H1 (cell line): ENCODE data around the gene PEX13. TPM values are rescaled to one million over a fixed set of nuclear protein-coding genes. Genes with fewer than 3 reads are reported as not detected.
"Not testable (repeated sequence)": the region's sequence is repeated elsewhere in the genome, so short reads cannot be mapped to it uniquely, and the experiment has no call there.

Experiments used
- CTCF ChIA-PET: fragments of 300-600 bp; sonication (Branson Sonifier 250); formaldehyde crosslinking; loops from one replicate; lab custom pipeline; 2021; ENCODE audit not compliant: partially characterized antibody; lab: Charles Lee
- POLR2A ChIA-PET: fragments of 300-600 bp; sonication (Branson Sonifier 250); formaldehyde crosslinking; loops from one replicate; lab custom pipeline; 2021; ENCODE audit warnings: inconsistent platforms; ENCODE audit not compliant: partially characterized antibody; lab: Charles Lee
- DNase-seq, 2 experiments: peaks; one replicate each; pipeline versions ENCODE4 v3.0.0 to v3.0.0-alpha.2; 2010 to 2022; ENCODE audit warnings: low spot score in 2 of 2, low read depth in 1 of 2, mixed read lengths in 1 of 2
- FAIRE-seq: peaks from 2 replicates; lab custom pipeline; 2011; peaks lifted over from hg19 to GRCh38; lab: Jason Lieb, UNC
- H2AFZ ChIP-seq: 2 replicates; pipeline ENCODE4 v1.8.1; 2012; ENCODE audit warnings: low read length, inconsistent platforms
- H2AK5ac ChIP-seq: 2 replicates; pipeline ENCODE4 v1.6.1; 2013; ENCODE audit warnings: low read depth, low read length
- H2BK120ac ChIP-seq: replicated peaks from 2 replicates; pipeline ENCODE3; 2013; ENCODE audit warnings: low read depth, low read length, inconsistent platforms
- H2BK12ac ChIP-seq: 2 replicates; pipeline ENCODE4 v1.6.1; 2013; ENCODE audit warnings: low read depth, low read length
- H2BK15ac ChIP-seq: 2 replicates; pipeline ENCODE4 v1.6.1; 2013; ENCODE audit warnings: low read length
- H2BK20ac ChIP-seq: 2 replicates; pipeline ENCODE4 v1.6.1; 2013; ENCODE audit warnings: low read length
- H2BK5ac ChIP-seq: 2 replicates; pipeline ENCODE4 v1.6.1; 2013; ENCODE audit warnings: low read depth, low read length
- H3K14ac ChIP-seq: 2 replicates; pipeline ENCODE4 v1.6.1; 2013; ENCODE audit warnings: inconsistent platforms; ENCODE audit not compliant: insufficient read length
- H3K18ac ChIP-seq: 2 replicates; pipeline ENCODE4 v1.6.1; 2013; ENCODE audit warnings: low read length; ENCODE audit errors: extremely low read depth
- H3K23ac ChIP-seq: 2 replicates; pipeline ENCODE4 v1.6.1; 2013; ENCODE audit warnings: inconsistent platforms; ENCODE audit not compliant: insufficient read length
- H3K23me2 ChIP-seq: 2 replicates; pipeline ENCODE4 v1.6.1; 2013; ENCODE audit warnings: low read depth, low read length
- H3K27ac ChIP-seq: 2 replicates; pipeline ENCODE4 v1.6.1; 2011; ENCODE audit warnings: low read depth, low read length, inconsistent platforms
- H3K27me3 ChIP-seq, 4 experiments: replicated peaks in 1 of 4; 1 replicate in 1 of 4; 2 replicates in 3 of 4; pipeline versions ENCODE4 v1.6.1 to v1.8.1; 2011 to 2013; ENCODE audit warnings: low read length in 3 of 4, mild to moderate bottlenecking in 3 of 4, inconsistent platforms in 2 of 4, mixed read lengths in 2 of 4, moderate library complexity in 1 of 4; ENCODE audit not compliant: control insufficient read depth in 3 of 4, insufficient read depth in 3 of 4; ENCODE audit errors: extremely low read depth in 1 of 4
- H3K36me3 ChIP-seq, 4 experiments: 2 replicates each; pipeline versions ENCODE4 v1.6.1 to v1.8.1; 2011 to 2013; ENCODE audit warnings: mild to moderate bottlenecking in 4 of 4, low read length in 3 of 4, moderate library complexity in 2 of 4, control low read depth in 1 of 4, inconsistent platforms in 1 of 4; ENCODE audit not compliant: insufficient read depth in 4 of 4, control insufficient read depth in 2 of 4
- H3K4ac ChIP-seq: replicated peaks from 2 replicates; pipeline ENCODE3; 2013; ENCODE audit warnings: low read length, low read depth, mixed read lengths, inconsistent platforms; ENCODE audit not compliant: insufficient read length
- H3K4me1 ChIP-seq, 4 experiments: replicated peaks in 1 of 4; 1 replicate in 1 of 4; 2 replicates in 3 of 4; pipeline versions ENCODE4 v1.6.1 to v1.8.1; 2011 to 2013; ENCODE audit warnings: low read length in 3 of 4, inconsistent platforms in 2 of 4, mixed read lengths in 1 of 4; ENCODE audit not compliant: insufficient read depth in 4 of 4, control insufficient read depth in 3 of 4
- H3K4me2 ChIP-seq, 2 experiments: 2 replicates each; pipeline versions ENCODE4 v1.6.1 to v1.8.1; 2011 to 2013; ENCODE audit warnings: low read depth in 2 of 2, low read length in 2 of 2, control low read depth in 1 of 2, inconsistent platforms in 1 of 2, mild to moderate bottlenecking in 1 of 2; ENCODE audit not compliant: insufficient read depth in 1 of 2
- H3K4me3 ChIP-seq, 4 experiments: fragments of 200-600, 300-600 bp in 1 of 4; sonication (generic), shearing (Covaris generic), sonication (Bioruptor Twin) in 1 of 4; 2 replicates each; pipeline versions ENCODE4 v1.5.1 to v1.8.1; 2011 to 2016; ENCODE audit warnings: low read length in 4 of 4, low read depth in 3 of 4, control low read depth in 2 of 4, inconsistent platforms in 2 of 4, mild to moderate bottlenecking in 2 of 4, mixed read lengths in 1 of 4, moderate library complexity in 1 of 4; ENCODE audit not compliant: insufficient read depth in 2 of 4; ENCODE audit errors: extremely low read depth in 1 of 4
- H3K56ac ChIP-seq: replicated peaks from 2 replicates; pipeline ENCODE3; 2013; ENCODE audit warnings: low read depth, mild to moderate bottlenecking, mixed read lengths, low read length, inconsistent platforms; ENCODE audit not compliant: insufficient read length
- H3K79me1 ChIP-seq: 2 replicates; pipeline ENCODE4 v1.6.1; 2013; ENCODE audit warnings: low read depth, low read length, control low read depth
- H3K79me2 ChIP-seq, 2 experiments: 2 replicates each; pipeline versions ENCODE4 v1.6.1 to v1.8.1; 2012 to 2013; ENCODE audit warnings: low read length in 2 of 2, mild to moderate bottlenecking in 2 of 2, inconsistent platforms in 1 of 2; ENCODE audit not compliant: insufficient read depth in 2 of 2, control insufficient read depth in 1 of 2
- H3K9ac ChIP-seq, 4 experiments: replicated peaks in 1 of 4; 1 replicate in 1 of 4; 2 replicates in 3 of 4; pipeline versions ENCODE4 v1.6.1 to v1.8.1; 2011 to 2013; ENCODE audit warnings: low read depth in 3 of 4, low read length in 3 of 4, control low read depth in 2 of 4, mild to moderate bottlenecking in 2 of 4, moderate library complexity in 2 of 4, inconsistent platforms in 1 of 4; ENCODE audit errors: extremely low read depth in 1 of 4
- H3K9me3 ChIP-seq, 2 experiments: 2 replicates each; pipeline versions ENCODE4 v1.6.1 to v1.8.1; 2012 to 2013; ENCODE audit warnings: mild to moderate bottlenecking in 2 of 2, moderate library complexity in 2 of 2, control low read depth in 1 of 2, inconsistent platforms in 1 of 2, low read depth in 1 of 2, low read length in 1 of 2, mixed read lengths in 1 of 2; ENCODE audit not compliant: insufficient read depth in 2 of 2
- H4K20me1 ChIP-seq, 2 experiments: replicated peaks in 1 of 2; 2 replicates each; pipeline versions ENCODE3 to v1.8.1; 2011 to 2013; ENCODE audit warnings: inconsistent platforms in 2 of 2, low read length in 2 of 2, mild to moderate bottlenecking in 1 of 2; ENCODE audit not compliant: insufficient read depth in 2 of 2, control insufficient read depth in 1 of 2
- H4K5ac ChIP-seq: 2 replicates; pipeline ENCODE4 v1.6.1; 2013; ENCODE audit warnings: low read length, low read depth, mixed read lengths, inconsistent platforms; ENCODE audit not compliant: insufficient read length
- H4K8ac ChIP-seq: 2 replicates; pipeline ENCODE4 v1.8.0; 2013; ENCODE audit warnings: mild to moderate bottlenecking, moderate library complexity, low read length, inconsistent platforms; ENCODE audit not compliant: insufficient read depth; ENCODE audit errors: extremely low read depth
- H4K91ac ChIP-seq: replicated peaks from 2 replicates; pipeline ENCODE3; 2013; ENCODE audit warnings: low read length, mixed read lengths, inconsistent platforms; ENCODE audit not compliant: insufficient read length
- WGBS, 2 experiments: shearing (Covaris generic) in 1 of 2; methylation state at CpG; one replicate each; pipeline versions ENCODE4 v1.1.6 to v1.1.7; 2013 to 2015; ENCODE audit warnings: low lambda C conversion rate in 2 of 2, mixed read lengths in 2 of 2, inconsistent platforms in 1 of 2, low coverage in 1 of 2, missing lambda C conversion rate in 1 of 2; ENCODE audit not compliant: insufficient replicate concordance in 2 of 2, insufficient coverage in 1 of 2, insufficient read length in 1 of 2; ENCODE audit errors: extremely low coverage in 1 of 2, missing lambda C conversion rate in 1 of 2; 5-methylcytosine and 5-hydroxymethylcytosine counted together
- polyA plus RNA-seq, 7 experiments: library from polyadenylated mRNA; depleted of rRNA in 3 of 7; stranded (reverse) in 5 of 7; unstranded in 2 of 7; fragments of >200 nt in 5 of 7; fragments of 200-250 nt in 2 of 7; gene quantifications; 1 replicate in 5 of 7; 2 replicates in 1 of 7; 4 replicates in 1 of 7; pipeline versions ENCODE4 v1.2.1 to v1.2.3, GENCODE V29; 2011 to 2013; ENCODE audit warnings: missing spikeins in 2 of 7, mixed read lengths in 2 of 7
- total RNA-seq: library from RNA; stranded (reverse); fragmentation: NEBNext Ultra II Directional; extraction: Animal tissue kit (Norgen Biotek cat#: 25700); gene quantifications from 2 replicates; pipeline ENCODE4 v1.2.1, GENCODE V29; 2021

The PEX13 gene
- total and polyA plus RNA-seq, 2 of the 8 experiments (the other 6 are each of a cell fraction or from before 2014, with no cell fraction given) = 16.8 to 22.3 TPM

DNA sequence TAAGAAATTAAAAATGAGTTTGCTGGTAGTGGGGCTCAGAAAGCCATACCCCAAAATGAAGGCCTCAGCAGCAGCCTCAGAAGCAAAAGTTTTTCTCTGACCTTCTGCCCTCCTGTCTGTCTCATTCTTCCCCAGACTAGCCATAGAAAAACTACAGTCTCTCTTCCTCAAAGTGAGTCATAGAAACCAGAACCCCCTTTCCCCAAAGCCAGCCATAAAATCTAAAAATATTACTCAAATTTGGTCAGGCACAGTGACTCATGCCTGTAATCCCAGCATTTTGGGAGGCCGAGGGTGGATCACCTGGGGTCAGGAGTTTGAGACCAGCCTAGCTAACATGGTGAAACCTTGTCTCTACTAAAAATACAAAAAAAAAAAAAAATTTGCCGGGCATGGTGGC is 5.2 kb upstream of the PEX13 start:
- H3K79me2 ChIP-seq, H4K91ac ChIP-seq, H2BK12ac ChIP-seq, H3K14ac ChIP-seq, H3K4me1 ChIP-seq, H3K23ac ChIP-seq, H3K36me3 ChIP-seq, H3K4me3 ChIP-seq, H4K8ac ChIP-seq, H3K56ac ChIP-seq, H3K9me3 ChIP-seq, H3K79me1 ChIP-seq, H2BK20ac ChIP-seq, H2BK120ac ChIP-seq, H3K27me3 ChIP-seq, H3K4ac ChIP-seq, H3K18ac ChIP-seq, H2AFZ ChIP-seq, H4K20me1 ChIP-seq, H2BK15ac ChIP-seq, FAIRE-seq, H3K4me2 ChIP-seq, CTCF ChIA-PET, H3K9ac ChIP-seq, H3K23me2 ChIP-seq, H4K5ac ChIP-seq, H2BK5ac ChIP-seq, H2AK5ac ChIP-seq, POLR2A ChIA-PET, DNase-seq, H3K27ac ChIP-seq: not testable (repeated sequence)
- WGBS, 2 experiments = 90% methylated on average over 2 of the region's 2 CpGs; no CpG with 5 or more reads in 1 of the 2 experiments
